Liver (tissue), 9 donors: ENCODE measurements around the gene MPST. TPM values are rescaled to one million over a fixed set of nuclear protein-coding genes. Genes with fewer than 3 reads are reported as not detected.

Source experiments
- DNase-seq: peaks from one replicate; pipeline ENCODE4 v3.0.0-alpha.2; 2017; ENCODE audit warnings: low spot score
- H3K27ac ChIP-seq, 2 donors: one replicate each; pipeline ENCODE4 v1.7.0; 2013; ENCODE audit warnings: inconsistent platforms in 2 of 2, low read length in 2 of 2, control low read depth in 1 of 2, low read depth in 1 of 2, mild to moderate bottlenecking in 1 of 2
- H3K27me3 ChIP-seq, 4 donors: one replicate each; pipeline versions ENCODE4 v1.6.1 to v1.7.0; 2013; ENCODE audit warnings: low read length in 3 of 4, inconsistent platforms in 1 of 4, mild to moderate bottlenecking in 1 of 4, moderate library complexity in 1 of 4; ENCODE audit not compliant: control insufficient read depth in 4 of 4, insufficient read depth in 4 of 4
- H3K36me3 ChIP-seq, 4 donors: one replicate each; pipeline versions ENCODE4 v1.6.1 to v1.7.0; 2013; ENCODE audit warnings: low read length in 3 of 4, mild to moderate bottlenecking in 3 of 4, low read depth in 1 of 4, moderate library complexity in 1 of 4; ENCODE audit not compliant: control insufficient read depth in 4 of 4, insufficient read depth in 3 of 4
- H3K4me1 ChIP-seq, 4 donors: one replicate each; pipeline versions ENCODE4 v1.6.1 to v1.7.0; 2013; ENCODE audit warnings: low read length in 3 of 4, mild to moderate bottlenecking in 3 of 4, moderate library complexity in 1 of 4; ENCODE audit not compliant: control insufficient read depth in 4 of 4, insufficient read depth in 4 of 4
- H3K4me3 ChIP-seq, 3 donors: one replicate each; pipeline versions ENCODE4 v1.6.1 to v1.7.0; 2013; ENCODE audit warnings: low read length in 3 of 3, control low read depth in 1 of 3, low read depth in 1 of 3, mild to moderate bottlenecking in 1 of 3
- H3K9ac ChIP-seq, 2 donors: one replicate each; pipeline ENCODE4 v1.7.0; 2013; ENCODE audit warnings: low read length in 2 of 2, mild to moderate bottlenecking in 2 of 2, moderate library complexity in 2 of 2, control low read depth in 1 of 2, low read depth in 1 of 2
- H3K9me3 ChIP-seq, 4 donors: one replicate each; pipeline versions ENCODE4 v1.6.1 to v1.7.0; 2013; ENCODE audit warnings: low read length in 3 of 4; ENCODE audit not compliant: control insufficient read depth in 4 of 4
- ATF3 ChIP-seq: IDR thresholded peaks from 2 replicates; pipeline ENCODE4 v1.6.1; 2016; ENCODE audit warnings: antibody characterized with exemption
- CTCF ChIP-seq: fragments of 150-350 bp; IDR thresholded peaks from 2 replicates; pipeline ENCODE4 v1.5.1; 2017; ENCODE audit warnings: improper control_type of control experiment, low read depth, low read length; ENCODE audit not compliant: missing input control
- EGR1 ChIP-seq, 2 donors: IDR thresholded peaks; 2 replicates each; pipeline ENCODE4 v1.6.1; 2016 to 2018; ENCODE audit warnings: antibody characterized with exemption in 2 of 2, low read depth in 2 of 2
- FOXA1 ChIP-seq: IDR thresholded peaks from 2 replicates; pipeline ENCODE4 v1.6.1; 2016; ENCODE audit warnings: antibody characterized with exemption
- FOXA2 ChIP-seq: IDR thresholded peaks from 2 replicates; pipeline ENCODE4 v1.6.1; 2016; ENCODE audit warnings: antibody characterized with exemption
- GABPA ChIP-seq, 2 donors: IDR thresholded peaks in 1 of 2; conservative IDR thresholded peaks in 1 of 2; 2 replicates each; pipeline ENCODE4 v1.6.1; 2016; ENCODE audit warnings: antibody characterized with exemption in 2 of 2, mild to moderate bottlenecking in 1 of 2, moderate library complexity in 1 of 2
- HNF4A ChIP-seq, 2 donors: conservative IDR thresholded peaks; 2 replicates each; pipeline ENCODE4 v1.6.1; 2016; ENCODE audit warnings: antibody characterized with exemption in 2 of 2, mild to moderate bottlenecking in 2 of 2
- HNF4G ChIP-seq: IDR thresholded peaks from 2 replicates; pipeline ENCODE4 v1.6.1; 2016; ENCODE audit warnings: antibody characterized with exemption
- JUND ChIP-seq, 2 donors: IDR thresholded peaks; 2 replicates each; pipeline ENCODE4 v1.6.1; 2016; ENCODE audit warnings: antibody characterized with exemption in 2 of 2
- MAX ChIP-seq: IDR thresholded peaks from 2 replicates; pipeline ENCODE4 v1.6.1; 2016; ENCODE audit warnings: antibody characterized with exemption
- NR2F2 ChIP-seq: IDR thresholded peaks from 2 replicates; pipeline ENCODE4 v1.6.1; 2016; ENCODE audit warnings: antibody characterized with exemption
- RAD21 ChIP-seq, 2 donors: IDR thresholded peaks; 2 replicates each; pipeline ENCODE4 v1.6.1; 2016; ENCODE audit warnings: antibody characterized with exemption in 2 of 2, mild to moderate bottlenecking in 2 of 2
- REST ChIP-seq: IDR thresholded peaks from 2 replicates; pipeline ENCODE4 v1.6.1; 2016; ENCODE audit warnings: antibody characterized with exemption, mild to moderate bottlenecking
- RXRA ChIP-seq, 2 donors: IDR thresholded peaks; 2 replicates each; pipeline ENCODE4 v1.6.1; 2017 to 2018; ENCODE audit warnings: antibody characterized with exemption in 2 of 2, mild to moderate bottlenecking in 1 of 2
- SP1 ChIP-seq: IDR thresholded peaks from 2 replicates; pipeline ENCODE4 v1.6.1; 2018; ENCODE audit warnings: antibody characterized with exemption, mild to moderate bottlenecking
- TAF1 ChIP-seq: conservative IDR thresholded peaks from 2 replicates; pipeline ENCODE4 v1.6.1; 2016; ENCODE audit warnings: antibody characterized with exemption, mild to moderate bottlenecking
- YY1 ChIP-seq: IDR thresholded peaks from 2 replicates; pipeline ENCODE4 v1.6.1; 2016; ENCODE audit warnings: antibody characterized with exemption, mild to moderate bottlenecking
- ZBTB33 ChIP-seq: IDR thresholded peaks from 2 replicates; pipeline ENCODE4 v1.6.1; 2016; ENCODE audit warnings: antibody characterized with exemption
- WGBS: extraction: QIAGEN DNeasy Blood & Tissue Kit; methylation state at CpG from one replicate; pipeline ENCODE4 v1.1.7; 2013; 5-methylcytosine and 5-hydroxymethylcytosine counted together
- polyA plus RNA-seq, 2 donors: library from polyadenylated mRNA; stranded (reverse) in 1 of 2; unstranded in 1 of 2; fragments of 200-250 nt in 1 of 2; fragments of >200 nt in 1 of 2; fragmentation: Nextera tagmentation in 1 of 2; extraction: Ambion mirVana in 1 of 2; gene quantifications; one replicate each; pipeline versions ENCODE4 v1.2.1 to v1.2.3, GENCODE V29; 2013 to 2015
- total RNA-seq, 2 donors: library from RNA; depleted of rRNA; stranded (reverse); fragments of >200 nt; gene quantifications; one replicate each; pipeline ENCODE4 v1.2.3, GENCODE V29; 2014
- donor health status: healthy.
- donor health status: healthy.
- donor health status: healthy.
- donor health status: healthy.
- donor health status: healthy.

MPST gene
- total and polyA plus RNA-seq, 4 donors = 124 to 277 (median 199) TPM

GRCh38 chr22:37075822-37076433 lies 56.4 kb downstream of the MPST start:
- no peak for DNase-seq
- Histone ChIP-seq H3K27me3 (no peaks in the 10 kb centered on the region), H3K36me3 (peaks cover 3 to 36% (median 19%) of the 10 kb centered on the region in 4 donors), H3K4me3 (no peak overlapping the region), H3K9me3 (no peaks in the 10 kb centered on the region), H3K27ac (no peak overlapping the region), H3K9ac (no peak overlapping the region), H3K4me1 (peaks cover 0 to 2% (median 0%) of the 10 kb centered on the region in 4 donors)
- 87% methylated on average over 9 of the region's 9 CpGs for WGBS
- TF ChIP-seq YY1 (no peak), ZBTB33 (no peak), GABPA (IDR thresholded peaks at IDR 0.05 in 1 of 2, conservative IDR thresholded peaks at IDR 0.05 in 1 of 2) (no peak), MAX (no peak), RXRA (IDR thresholded peaks at IDR 0.05) (no peak), FOXA2 (no peak), HNF4A (conservative IDR thresholded peaks at IDR 0.05) (no peak), RAD21 (IDR thresholded peaks at IDR 0.05) (no peak), REST (no peak), HNF4G (no peak), ATF3 (no peak), CTCF (no peak), EGR1 (IDR thresholded peaks at IDR 0.05; ENCODE audit: low read depth in 2 of 2) (no peak), SP1 (no peak), TAF1 (no peak), JUND (IDR thresholded peaks at IDR 0.05) (no peak), FOXA1 (no peak), NR2F2 (no peak)
